GM12865 (cell line): Measurements from ENCODE around the gene KIF11.

Source experiments
- DNase-seq: peaks from one replicate; pipeline ENCODE4 v3.0.0; 2010; ENCODE audit warnings: low read depth
- H3K4me3 ChIP-seq: 2 replicates; pipeline ENCODE4 v1.5.1; 2011; ENCODE audit warnings: mild to moderate bottlenecking, low read depth, low read length, control low read depth
- CTCF ChIP-seq: IDR thresholded peaks from 2 replicates; pipeline ENCODE4 v1.5.1; 2011; ENCODE audit warnings: low read length, control low read depth, low read depth, inconsistent platforms; ENCODE audit not compliant: insufficient read depth; ENCODE audit errors: missing control alignments

The KIF11 gene

GRCh38 chr10:92690915-92691590 lies 98.1 kb downstream of the KIF11 start:
- no peak for TF ChIP-seq CTCF
- no peak overlapping the region for H3K4me3 ChIP-seq
- DNase-seq, result no peak

- no peak for TF ChIP-seq CTCF
- DNase-seq, result no peak
- H3K4me3 ChIP-seq, result no peak overlapping the region
Measured at GRCh38 chr10:92691591-92692079, 98.7 kb downstream of the KIF11 start.

GRCh38 chr10:92692080-92692671 lies 99.2 kb downstream of the KIF11 start:
- no peak for TF ChIP-seq CTCF
- no peak for DNase-seq
- H3K4me3 ChIP-seq, result no peak overlapping the region

- TF ChIP-seq CTCF, result no peak
- DNase-seq, result no peak
- no peak overlapping the region for H3K4me3 ChIP-seq
Measured at GRCh38 chr10:92692697-92693533, 100.0 kb downstream of the KIF11 start.

GRCh38 chr10:92693534-92693893 lies 100.6 kb downstream of the KIF11 start:
- H3K4me3 ChIP-seq, result no peak overlapping the region
- TF ChIP-seq CTCF, result no peak
- no peak for DNase-seq

GRCh38 chr10:92695679-92696605 lies 103.0 kb downstream of the KIF11 start:
- TF ChIP-seq CTCF, result no peak
- DNase-seq, result no peak
- H3K4me3 ChIP-seq, result no peak overlapping the region
